ENCODE measurements around the gene GOT2. TPM values are rescaled to one million over a fixed set of nuclear protein-coding genes. Genes with fewer than 3 reads are reported as not detected.
"Not testable (repeated sequence)": the region's sequence is repeated elsewhere in the genome, so short reads cannot be mapped to it uniquely, and the experiment has no call there.

The GOT2 gene
- total RNA-seq, 1 experiment from 2014 or later = 150 TPM

DNA sequence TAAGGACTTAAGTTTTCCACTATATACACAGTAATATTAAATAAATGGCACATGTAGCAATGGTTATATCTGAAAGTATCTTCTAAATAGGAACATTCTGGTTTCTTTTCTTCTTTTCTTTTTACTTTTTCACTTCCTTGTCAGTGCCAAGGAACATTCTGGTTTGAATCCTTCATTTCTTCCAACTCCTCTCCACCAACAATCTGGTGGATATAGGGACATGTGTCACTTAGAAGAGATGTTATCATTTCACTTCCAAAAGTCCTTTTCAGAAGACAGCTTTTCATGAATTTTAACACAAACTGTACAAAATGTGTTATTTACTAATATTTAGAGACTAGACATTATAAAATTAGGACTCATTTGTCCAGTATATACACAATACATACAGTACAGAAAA is 7.9 kb upstream of the GOT2 start:
- BruUV-seq (replicated peaks) = no TSS peak
- Mint-ChIP-seq H3K36me3 (ENCODE audit: insufficient read depth, unreplicated experiment) (no peaks in the 10 kb centered on the region), H3K9me3 (ENCODE audit: unreplicated experiment) (no peaks in the 10 kb centered on the region), H3K27me3 (ENCODE audit: insufficient read depth, unreplicated experiment) (no peaks in the 10 kb centered on the region), H3K4me1 (ENCODE audit: low read depth, unreplicated experiment) (no peaks in the 10 kb centered on the region), H3K27ac (ENCODE audit: unreplicated experiment) (no peak overlapping the region), H3K4me3 (ENCODE audit: unreplicated experiment) (no peak overlapping the region)
- Histone ChIP-seq H3K4me1 (no peaks in the 10 kb centered on the region), H3K4me3 (ENCODE audit: low read depth, low read length) (no peak overlapping the region), H3K36me3 (ENCODE audit: control insufficient read depth, insufficient read depth, low read length) (no peaks in the 10 kb centered on the region), H3K27me3 (replicated peaks; ENCODE audit: control insufficient read depth, insufficient read depth, low read length) (no peaks in the 10 kb centered on the region), H3K9me3 (no peaks in the 10 kb centered on the region)
- intact Hi-C loops (cut with micrococcal nuclease; ENCODE audit: unreplicated experiment) = no loop called here
- TF ChIP-seq, protein P1, sequence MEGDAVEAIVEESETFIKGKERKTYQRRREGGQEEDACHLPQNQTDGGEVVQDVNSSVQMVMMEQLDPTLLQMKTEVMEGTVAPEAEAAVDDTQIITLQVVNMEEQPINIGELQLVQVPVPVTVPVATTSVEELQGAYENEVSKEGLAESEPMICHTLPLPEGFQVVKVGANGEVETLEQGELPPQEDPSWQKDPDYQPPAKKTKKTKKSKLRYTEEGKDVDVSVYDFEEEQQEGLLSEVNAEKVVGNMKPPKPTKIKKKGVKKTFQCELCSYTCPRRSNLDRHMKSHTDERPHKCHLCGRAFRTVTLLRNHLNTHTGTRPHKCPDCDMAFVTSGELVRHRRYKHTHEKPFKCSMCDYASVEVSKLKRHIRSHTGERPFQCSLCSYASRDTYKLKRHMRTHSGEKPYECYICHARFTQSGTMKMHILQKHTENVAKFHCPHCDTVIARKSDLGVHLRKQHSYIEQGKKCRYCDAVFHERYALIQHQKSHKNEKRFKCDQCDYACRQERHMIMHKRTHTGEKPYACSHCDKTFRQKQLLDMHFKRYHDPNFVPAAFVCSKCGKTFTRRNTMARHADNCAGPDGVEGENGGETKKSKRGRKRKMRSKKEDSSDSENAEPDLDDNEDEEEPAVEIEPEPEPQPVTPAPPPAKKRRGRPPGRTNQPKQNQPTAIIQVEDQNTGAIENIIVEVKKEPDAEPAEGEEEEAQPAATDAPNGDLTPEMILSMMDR (IDR thresholded peaks at IDR 0.05; ENCODE audit: insufficient read depth in 1 of 2, low read depth in 1 of 2, low read length in 1 of 2, severe bottlenecking in 1 of 2, unreplicated experiment in 1 of 2) = no peak
- no peak for DNase-seq
- ChIA-PET POLR2A (no interaction called here), CTCF (no interaction called here)

DNA sequence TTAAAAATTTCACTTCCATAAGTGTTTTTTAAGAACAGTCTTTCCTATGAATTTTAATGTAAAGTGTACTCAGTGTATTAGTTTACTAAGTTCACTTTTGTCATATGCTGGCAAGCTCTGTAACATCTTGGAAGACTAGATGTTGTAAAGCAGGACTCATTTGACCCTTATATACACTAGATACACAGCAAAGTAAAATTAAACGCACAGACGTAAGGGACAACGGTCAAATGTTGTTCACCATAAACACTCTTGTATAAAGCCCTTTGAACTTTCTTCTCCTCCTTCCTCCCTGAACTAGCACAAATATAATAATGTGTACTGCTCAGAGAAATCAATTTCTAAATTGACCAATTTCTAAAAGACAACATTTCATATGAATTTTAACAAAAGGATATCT is 7.0 kb upstream of the GOT2 start:
- Histone ChIP-seq H3K36me3 (ENCODE audit: control insufficient read depth, insufficient read depth, low read length) (no peaks in the 10 kb centered on the region), H3K4me1 (no peaks in the 10 kb centered on the region), H3K4me3 (ENCODE audit: low read depth, low read length) (no peak overlapping the region), H3K27me3 (replicated peaks; ENCODE audit: control insufficient read depth, insufficient read depth, low read length) (no peaks in the 10 kb centered on the region), H3K9me3 (no peaks in the 10 kb centered on the region)
- no peaks in the 10 kb centered on the region for H3K9me3 Mint-ChIP-seq (ENCODE audit: unreplicated experiment)
- ChIA-PET CTCF (no interaction called here), POLR2A (no interaction called here)
- H3K4me1 Mint-ChIP-seq (ENCODE audit: low read depth, unreplicated experiment) = no peaks in the 10 kb centered on the region
- no peak overlapping the region for H3K27ac Mint-ChIP-seq (ENCODE audit: unreplicated experiment)
- no peak overlapping the region for H3K4me3 Mint-ChIP-seq (ENCODE audit: unreplicated experiment)
- intact Hi-C loops (cut with micrococcal nuclease; ENCODE audit: unreplicated experiment) = no loop called here
- TF ChIP-seq, protein P1 (IDR thresholded peaks at IDR 0.05; ENCODE audit: insufficient read depth in 1 of 2, low read depth in 1 of 2, low read length in 1 of 2, severe bottlenecking in 1 of 2, unreplicated experiment in 1 of 2) = no peak
- no peaks in the 10 kb centered on the region for H3K27me3 Mint-ChIP-seq (ENCODE audit: insufficient read depth, unreplicated experiment)
- BruUV-seq (replicated peaks) = no TSS peak
- no peaks in the 10 kb centered on the region for H3K36me3 Mint-ChIP-seq (ENCODE audit: insufficient read depth, unreplicated experiment)
- DNase-seq = no peak

DNA sequence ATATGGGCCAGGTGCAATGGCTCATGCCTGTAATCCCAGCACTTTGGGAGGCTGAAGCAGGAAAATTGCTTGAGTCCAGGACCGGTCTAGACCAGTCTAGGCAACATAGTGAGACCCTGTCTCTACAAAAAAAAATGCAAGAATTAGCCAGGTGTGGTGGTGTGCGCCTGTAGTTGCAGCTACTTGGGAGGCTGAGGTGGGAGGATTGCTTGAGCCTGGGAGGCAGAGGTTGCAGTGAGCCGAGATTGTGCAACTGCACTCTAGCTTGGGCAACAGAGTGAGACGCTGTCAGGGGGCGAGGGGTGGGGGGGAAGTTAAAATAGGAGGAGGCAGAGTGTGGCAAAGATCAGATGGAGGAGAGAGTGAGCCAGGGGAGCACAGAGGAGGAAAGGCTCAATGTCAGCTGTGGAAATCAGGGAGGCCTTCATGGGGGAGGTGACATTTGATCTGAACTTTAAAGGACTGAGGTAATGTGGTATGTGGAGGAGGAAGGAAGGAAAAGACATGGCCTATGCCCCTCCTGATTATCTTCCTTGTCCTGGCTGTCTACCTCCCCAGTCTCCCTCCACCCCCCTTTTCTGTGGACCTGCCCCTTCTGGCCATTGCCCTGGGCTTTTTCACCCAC is 4.7 kb upstream of the GOT2 start:
- no peak overlapping the region for H3K4me3 Mint-ChIP-seq (ENCODE audit: unreplicated experiment)
- no peaks in the 10 kb centered on the region for H3K9me3 Mint-ChIP-seq (ENCODE audit: unreplicated experiment)
- no TSS peak for BruUV-seq (replicated peaks)
- Histone ChIP-seq H3K4me1 (no peaks in the 10 kb centered on the region), H3K4me3 (ENCODE audit: low read depth, low read length) (no peak overlapping the region), H3K36me3 (ENCODE audit: control insufficient read depth, insufficient read depth, low read length) (no peaks in the 10 kb centered on the region), H3K27me3 (replicated peaks; ENCODE audit: control insufficient read depth, insufficient read depth, low read length) (no peaks in the 10 kb centered on the region), H3K9me3 (no peaks in the 10 kb centered on the region)
- peaks cover 3% of the 10 kb centered on the region for H3K36me3 Mint-ChIP-seq (ENCODE audit: insufficient read depth, unreplicated experiment)
- no peaks in the 10 kb centered on the region for H3K27me3 Mint-ChIP-seq (ENCODE audit: insufficient read depth, unreplicated experiment)
- H3K27ac Mint-ChIP-seq (ENCODE audit: unreplicated experiment) = no peak overlapping the region
- DNase-seq = no peak
- ChIA-PET POLR2A (no interaction called here), CTCF (no interaction called here)
- H3K4me1 Mint-ChIP-seq (ENCODE audit: low read depth, unreplicated experiment) = no peaks in the 10 kb centered on the region
- intact Hi-C loops (cut with micrococcal nuclease; ENCODE audit: unreplicated experiment) = no loop called here
- TF ChIP-seq, protein P1 (IDR thresholded peaks at IDR 0.05; ENCODE audit: insufficient read depth in 1 of 2, low read depth in 1 of 2, low read length in 1 of 2, severe bottlenecking in 1 of 2, unreplicated experiment in 1 of 2) = no peak

DNA sequence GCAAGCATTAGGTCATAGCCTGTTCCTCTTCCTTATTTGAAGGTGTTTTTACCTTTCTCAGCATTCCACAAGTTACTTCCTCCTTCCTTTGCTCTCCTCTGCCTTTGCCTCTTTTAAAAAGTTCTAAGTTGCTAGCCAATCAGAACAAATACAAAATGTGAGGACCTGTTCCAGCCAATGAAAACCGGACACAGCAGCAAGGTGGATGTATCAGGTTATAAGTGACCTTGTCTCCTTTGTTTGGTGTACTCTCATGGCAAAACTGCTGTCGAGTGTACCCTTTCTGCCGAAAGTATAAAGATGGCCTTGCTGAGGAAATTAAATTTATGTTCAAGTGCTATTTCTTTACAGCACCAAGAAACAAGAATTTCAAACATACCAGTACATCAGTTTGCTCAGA is 2.2 kb upstream of the GOT2 start:
- H3K4me3 Mint-ChIP-seq (ENCODE audit: unreplicated experiment); DNase-seq; H3K27ac Mint-ChIP-seq (ENCODE audit: unreplicated experiment); H3K36me3 Mint-ChIP-seq (ENCODE audit: insufficient read depth, unreplicated experiment); H3K36me3 ChIP-seq (ENCODE audit: control insufficient read depth, insufficient read depth, low read length); H3K9me3 Mint-ChIP-seq (ENCODE audit: unreplicated experiment); H3K4me1 ChIP-seq; H3K4me3 ChIP-seq (ENCODE audit: low read depth, low read length); H3K9me3 ChIP-seq; H3K27me3 ChIP-seq (replicated peaks; ENCODE audit: control insufficient read depth, insufficient read depth, low read length); POLR2A ChIA-PET; H3K27me3 Mint-ChIP-seq (ENCODE audit: insufficient read depth, unreplicated experiment); CTCF ChIA-PET; intact Hi-C loops (cut with micrococcal nuclease; ENCODE audit: unreplicated experiment); BruUV-seq (replicated peaks): not testable (repeated sequence)
- H3K4me1 Mint-ChIP-seq (ENCODE audit: low read depth, unreplicated experiment) = peaks cover 12% of the 10 kb centered on the region
